ENCODE measurements around the gene ESRRA.

ESRRA gene

DNA sequence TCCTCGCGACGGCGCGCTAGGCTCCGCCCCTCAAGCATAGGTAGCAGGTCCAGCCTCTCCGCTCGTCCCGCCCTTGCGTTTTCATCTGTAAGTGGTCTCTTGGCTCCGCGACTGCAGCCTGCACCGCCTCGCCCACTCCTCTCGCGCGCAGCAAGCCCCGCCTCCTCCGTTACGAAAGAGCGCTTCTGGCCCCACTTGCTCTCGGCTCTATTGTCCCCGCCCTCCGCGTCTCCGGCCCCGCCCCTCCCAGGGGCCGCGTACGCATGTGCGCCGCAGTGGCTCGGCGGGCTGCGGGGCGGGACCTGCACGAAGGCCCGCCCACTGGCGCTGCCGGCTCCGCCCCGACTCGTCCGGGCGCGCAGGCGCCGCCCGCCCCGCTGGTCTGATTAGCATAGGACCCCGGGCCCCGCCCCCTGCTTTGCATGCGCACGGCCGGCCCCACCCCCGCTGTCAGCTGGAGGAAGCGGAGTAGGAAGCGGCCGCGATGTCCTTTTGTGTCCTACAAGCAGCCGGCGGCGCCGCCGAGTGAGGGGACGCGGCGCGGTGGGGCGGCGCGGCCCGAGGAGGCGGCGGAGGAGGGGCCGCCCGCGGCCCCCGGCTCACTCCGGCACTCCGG is at the start of gene ESRRA:
ESRRA (plus strand) TSS at position 450 of the 616 bp plus-strand sequence. CDS start 1,656 bp downstream, outside the sequence.
- TF ChIP-seq, protein P1, sequence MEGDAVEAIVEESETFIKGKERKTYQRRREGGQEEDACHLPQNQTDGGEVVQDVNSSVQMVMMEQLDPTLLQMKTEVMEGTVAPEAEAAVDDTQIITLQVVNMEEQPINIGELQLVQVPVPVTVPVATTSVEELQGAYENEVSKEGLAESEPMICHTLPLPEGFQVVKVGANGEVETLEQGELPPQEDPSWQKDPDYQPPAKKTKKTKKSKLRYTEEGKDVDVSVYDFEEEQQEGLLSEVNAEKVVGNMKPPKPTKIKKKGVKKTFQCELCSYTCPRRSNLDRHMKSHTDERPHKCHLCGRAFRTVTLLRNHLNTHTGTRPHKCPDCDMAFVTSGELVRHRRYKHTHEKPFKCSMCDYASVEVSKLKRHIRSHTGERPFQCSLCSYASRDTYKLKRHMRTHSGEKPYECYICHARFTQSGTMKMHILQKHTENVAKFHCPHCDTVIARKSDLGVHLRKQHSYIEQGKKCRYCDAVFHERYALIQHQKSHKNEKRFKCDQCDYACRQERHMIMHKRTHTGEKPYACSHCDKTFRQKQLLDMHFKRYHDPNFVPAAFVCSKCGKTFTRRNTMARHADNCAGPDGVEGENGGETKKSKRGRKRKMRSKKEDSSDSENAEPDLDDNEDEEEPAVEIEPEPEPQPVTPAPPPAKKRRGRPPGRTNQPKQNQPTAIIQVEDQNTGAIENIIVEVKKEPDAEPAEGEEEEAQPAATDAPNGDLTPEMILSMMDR (conservative IDR thresholded peaks at IDR 0.05; ENCODE audit: low read depth, low read length) = no peak
- DNase-seq (ENCODE audit: low read depth) = peak; percentile 98
- H3K4me3 ChIP-seq (ENCODE audit: low read depth, low read length) = peak within 1 kb of the TSS; percentile 74

DNA sequence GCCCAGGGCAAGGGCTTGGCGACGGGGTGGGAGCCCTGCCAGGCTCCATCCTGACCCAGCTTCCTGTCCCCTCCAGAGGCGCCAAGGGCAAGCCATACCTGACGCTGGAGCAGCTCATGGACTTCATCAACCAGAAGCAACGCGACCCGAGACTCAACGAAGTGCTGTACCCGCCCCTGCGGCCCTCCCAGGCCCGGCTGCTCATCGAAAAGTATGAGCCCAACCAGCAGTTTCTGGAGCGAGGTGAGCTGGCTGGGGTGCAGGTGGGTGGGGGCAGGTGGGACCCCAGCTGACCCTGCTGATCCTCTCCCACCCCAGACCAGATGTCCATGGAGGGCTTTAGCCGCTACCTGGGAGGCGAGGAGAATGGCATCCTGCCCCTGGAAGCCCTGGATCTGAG is 49.0 kb upstream of the ESRRA start:
- no peak overlapping the region for H3K4me3 ChIP-seq (ENCODE audit: low read depth, low read length)
- no peak for DNase-seq (ENCODE audit: low read depth)
- TF ChIP-seq, protein P1 (conservative IDR thresholded peaks at IDR 0.05; ENCODE audit: low read depth, low read length) = no peak

DNA sequence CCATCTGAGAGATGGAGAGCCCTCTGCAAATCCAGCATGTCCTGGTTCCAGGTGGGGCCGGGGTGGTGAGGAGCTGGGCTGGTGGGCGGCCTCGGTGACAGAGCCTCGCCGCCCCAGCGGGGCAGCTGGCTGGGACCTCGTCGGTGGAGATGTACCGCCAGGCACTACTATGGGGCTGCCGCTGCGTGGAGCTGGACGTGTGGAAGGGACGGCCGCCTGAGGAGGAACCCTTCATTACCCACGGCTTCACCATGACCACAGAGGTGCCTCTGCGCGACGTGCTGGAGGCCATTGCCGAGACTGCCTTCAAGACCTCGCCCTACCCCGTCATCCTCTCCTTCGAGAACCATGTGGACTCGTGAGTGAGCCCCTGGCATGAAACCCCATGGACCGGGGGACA is 47.0 kb upstream of the ESRRA start:
- no peak overlapping the region for H3K4me3 ChIP-seq (ENCODE audit: low read depth, low read length)
- DNase-seq (ENCODE audit: low read depth) = no peak
- TF ChIP-seq, protein P1 (conservative IDR thresholded peaks at IDR 0.05; ENCODE audit: low read depth, low read length) = no peak

DNA sequence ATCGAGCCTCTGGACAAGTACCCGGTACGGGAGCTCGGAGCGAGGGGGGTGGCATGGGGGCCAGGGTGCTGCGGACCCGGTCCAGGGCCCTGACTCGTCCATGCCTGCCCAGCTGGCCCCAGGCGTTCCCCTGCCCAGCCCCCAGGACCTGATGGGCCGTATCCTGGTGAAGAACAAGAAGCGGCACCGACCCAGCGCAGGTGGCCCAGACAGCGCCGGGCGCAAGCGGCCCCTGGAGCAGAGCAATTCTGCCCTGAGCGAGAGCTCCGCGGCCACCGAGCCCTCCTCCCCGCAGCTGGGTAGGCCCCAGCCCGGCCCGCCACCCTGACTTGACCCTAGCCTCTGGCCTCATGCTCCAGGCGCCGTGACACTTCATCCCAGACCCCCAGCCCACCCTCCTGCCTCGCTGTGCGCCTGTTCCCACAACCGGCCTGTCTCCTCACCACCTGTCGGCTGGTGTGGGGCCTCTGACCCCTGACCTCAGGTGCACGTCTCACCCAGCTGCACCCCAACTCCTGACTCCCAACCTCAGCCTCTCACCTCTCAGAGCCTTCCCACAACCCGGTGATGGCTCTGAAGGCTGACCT is 46.3 kb upstream of the ESRRA start:
- H3K4me3 ChIP-seq (ENCODE audit: low read depth, low read length) = no peak overlapping the region
- DNase-seq (ENCODE audit: low read depth) = no peak
- TF ChIP-seq, protein P1 (conservative IDR thresholded peaks at IDR 0.05; ENCODE audit: low read depth, low read length) = no peak

DNA sequence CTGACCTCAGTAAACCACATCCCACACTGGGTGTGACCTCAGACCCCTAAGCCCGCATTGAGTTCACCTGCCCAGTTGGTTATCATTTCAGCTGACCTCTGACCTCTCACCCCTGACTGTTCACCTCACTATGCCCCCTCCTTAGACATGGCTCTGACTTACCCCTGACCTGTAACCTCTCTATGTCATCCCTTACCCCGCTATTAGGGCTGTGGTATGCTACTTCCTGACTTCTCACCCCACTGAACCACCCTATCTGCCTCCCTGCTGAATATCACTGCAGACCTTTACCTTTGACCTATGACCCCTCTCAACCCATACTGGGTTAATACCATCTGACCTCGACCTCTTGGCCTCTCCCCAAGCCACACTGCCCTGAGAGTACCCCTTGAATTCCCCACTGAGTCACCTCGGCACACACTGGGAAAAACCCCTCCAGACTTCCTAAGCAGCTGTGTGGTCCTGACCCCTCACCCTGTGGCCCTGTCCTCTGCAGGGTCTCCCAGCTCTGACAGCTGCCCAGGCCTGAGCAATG is 45.7 kb upstream of the ESRRA start:
- H3K4me3 ChIP-seq (ENCODE audit: low read depth, low read length) = no peak overlapping the region
- DNase-seq (ENCODE audit: low read depth) = no peak
- TF ChIP-seq, protein P1 (conservative IDR thresholded peaks at IDR 0.05; ENCODE audit: low read depth, low read length) = no peak

DNA sequence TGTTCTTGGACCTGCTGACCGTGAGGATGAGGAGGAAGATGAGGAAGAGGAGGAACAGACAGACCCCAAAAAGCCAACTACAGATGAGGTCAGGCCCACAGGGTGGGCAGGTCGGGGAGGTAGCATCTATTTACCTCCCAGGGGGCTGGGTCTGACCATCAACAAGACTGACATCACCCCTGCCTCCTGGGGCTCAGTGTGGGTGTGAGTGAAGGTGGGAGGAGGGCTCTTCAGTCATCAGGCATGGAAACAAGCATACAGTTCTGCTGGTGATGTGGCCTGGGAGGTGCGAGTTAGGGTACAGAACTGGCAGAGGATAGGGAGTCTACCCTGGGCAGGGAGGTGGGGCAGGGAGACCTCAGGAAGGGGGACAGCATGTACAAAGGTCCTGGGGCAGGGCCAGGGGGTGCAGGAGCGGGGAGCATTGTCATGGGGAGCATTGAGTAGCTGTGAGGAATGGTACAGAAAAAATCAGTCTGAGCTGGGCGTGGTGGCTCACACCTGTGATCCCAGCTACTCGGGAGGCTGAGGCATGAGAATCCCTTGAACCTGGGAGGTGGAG is 45.1 kb upstream of the ESRRA start:
- H3K4me3 ChIP-seq (ENCODE audit: low read depth, low read length) = no peak overlapping the region
- DNase-seq (ENCODE audit: low read depth) = no peak
- TF ChIP-seq, protein P1 (conservative IDR thresholded peaks at IDR 0.05; ENCODE audit: low read depth, low read length) = no peak
